WTC11 (cell line): Measurements from ENCODE around the gene IFITM5. TPM values are rescaled to one million over a fixed set of nuclear protein-coding genes. Genes with fewer than 3 reads are reported as not detected.
"Not testable (repeated sequence)": the region's sequence is repeated elsewhere in the genome, so short reads cannot be mapped to it uniquely, and the experiment has no call there.

Source experiments
- ATAC-seq: fragments of 200-7000 bp; cut with Tn5 transposase; 2 replicates; pipeline ENCODE4 v1.10.0; 2021; ENCODE audit warnings: mild to moderate bottlenecking, moderate library complexity
- CTCF ChIA-PET: fragments of 300-600 bp; sonication (Branson Sonifier 250); formaldehyde crosslinking; loops from one replicate; lab custom pipeline; 2021; ENCODE audit warnings: antibody characterized with exemption; lab: Charles Lee
- POLR2A ChIA-PET: fragments of 350-600 bp; sonication (Branson Sonifier 250); formaldehyde crosslinking; loops from one replicate; lab custom pipeline; 2021; ENCODE audit warnings: antibody characterized with exemption; lab: Charles Lee
- DNase-seq: peaks from one replicate; pipeline ENCODE4 v3.0.0; 2021; ENCODE audit warnings: low spot score
- H3K27ac Mint-ChIP-seq: 2 replicates; pipeline ENCODE4 v1.8.0; 2021; ENCODE audit warnings: mixed read lengths
- H3K27me3 Mint-ChIP-seq: 2 replicates; pipeline ENCODE4 v1.8.0; 2021; ENCODE audit warnings: low read depth, mild to moderate bottlenecking, moderate library complexity, mixed read lengths
- H3K36me3 Mint-ChIP-seq: 2 replicates; pipeline ENCODE4 v1.8.0; 2021; ENCODE audit warnings: mixed read lengths
- H3K4me1 Mint-ChIP-seq: 2 replicates; pipeline ENCODE4 v1.8.0; 2022; ENCODE audit warnings: mixed read lengths
- H3K4me3 Mint-ChIP-seq: 2 replicates; pipeline ENCODE4 v1.8.0; 2021; ENCODE audit warnings: mild to moderate bottlenecking, moderate library complexity, mixed read lengths
- H3K9me3 Mint-ChIP-seq: 2 replicates; pipeline ENCODE4 v1.8.0; 2021; ENCODE audit warnings: mixed read lengths
- ATF2 ChIP-seq: sonication (generic); formaldehyde crosslinking; IDR thresholded peaks from 2 replicates; pipeline ENCODE4 v1.8.1; 2022; ENCODE audit warnings: low read depth, missing genetic modification reagents, borderline replicate concordance
- ATF6 ChIP-seq: sonication (generic); formaldehyde crosslinking; IDR thresholded peaks from 2 replicates; pipeline ENCODE4 v1.8.1; 2023; ENCODE audit warnings: mild to moderate bottlenecking, missing genetic modification reagents
- E2F5 ChIP-seq: sonication (generic); formaldehyde crosslinking; IDR thresholded peaks from 2 replicates; pipeline ENCODE4 v1.8.1; 2022; ENCODE audit warnings: mild to moderate bottlenecking, moderate library complexity, missing genetic modification reagents
- EMX1 ChIP-seq: fragments of 250-450 bp; sonication (Bioruptor Pico); IDR thresholded peaks from 2 replicates; pipeline ENCODE4 v1.8.0; 2021; ENCODE audit warnings: mild to moderate bottlenecking
- FOXP4 ChIP-seq: sonication (generic); formaldehyde crosslinking; IDR thresholded peaks from 2 replicates; pipeline ENCODE4 v1.8.0; 2022; ENCODE audit warnings: mild to moderate bottlenecking, missing genetic modification reagents
- KAT7 ChIP-seq: sonication (generic); formaldehyde crosslinking; IDR thresholded peaks from 2 replicates; pipeline ENCODE4 v1.8.1; 2023; ENCODE audit warnings: missing genetic modification reagents, mild to moderate bottlenecking, borderline replicate concordance
- MAX ChIP-seq: sonication (generic); formaldehyde crosslinking; IDR thresholded peaks from 2 replicates; pipeline ENCODE4 v1.8.0; 2022; ENCODE audit warnings: mild to moderate bottlenecking, missing genetic modification reagents
- MYBL2 ChIP-seq: sonication (generic); formaldehyde crosslinking; IDR thresholded peaks from 2 replicates; pipeline ENCODE4 v1.8.1; 2023; ENCODE audit warnings: mild to moderate bottlenecking, moderate library complexity, missing genetic modification reagents
- SMAD3 ChIP-seq: sonication (generic); formaldehyde crosslinking; IDR thresholded peaks from 2 replicates; pipeline ENCODE4 v1.8.0; 2022; ENCODE audit warnings: missing genetic modification reagents, mild to moderate bottlenecking, borderline replicate concordance
- SP1 ChIP-seq: sonication (generic); formaldehyde crosslinking; conservative IDR thresholded peaks from 2 replicates; pipeline ENCODE4 v1.8.1; 2022; ENCODE audit warnings: missing genetic modification reagents
- ZBTB21 ChIP-seq: sonication (generic); formaldehyde crosslinking; IDR thresholded peaks from 2 replicates; pipeline ENCODE4 v1.8.1; 2023; ENCODE audit warnings: mild to moderate bottlenecking, missing genetic modification reagents, borderline replicate concordance
- ZNF232 ChIP-seq: sonication (generic); formaldehyde crosslinking; IDR thresholded peaks from 2 replicates; pipeline ENCODE4 v1.8.0; 2022; ENCODE audit warnings: mild to moderate bottlenecking, missing genetic modification reagents
- ZSCAN18 ChIP-seq: fragments of 250-450 bp; sonication (Bioruptor Pico); IDR thresholded peaks from 2 replicates; pipeline ENCODE4 v2.1.2; 2022; ENCODE audit warnings: mild to moderate bottlenecking, moderate library complexity
- total RNA-seq: library from RNA; stranded (reverse); gene quantifications from 3 replicates; pipeline ENCODE4 v1.2.3, GENCODE V29; 2021

The IFITM5 gene
- total RNA-seq, 1 experiment from 2014 or later, result not detected

- 0 out of 2 replicates have a peak, but pooled peaks have one; percentile 8 for TF ChIP-seq KAT7 (CRISPR knock-in tag)
- TF ChIP-seq, all 79 proteins: peak for 1; not testable (repeated sequence) for 78
- H3K4me3 Mint-ChIP-seq, result peak overlapping the region; percentile 97
- DNase-seq, ATAC-seq, POLR2A ChIA-PET, H3K27me3 Mint-ChIP-seq, H3K9me3 Mint-ChIP-seq: not testable (repeated sequence)
- peaks cover 11% of the 10 kb centered on the region for H3K36me3 Mint-ChIP-seq
- CTCF ChIA-PET, result interaction anchor here (1.4 kb wide), 1 partner anchor 9 kb away, joined by 8 read pairs; no protein-coding TSS in a partner anchor
- peak overlapping the region; percentile 98 for H3K27ac Mint-ChIP-seq
- peaks cover 46% of the 10 kb centered on the region for H3K4me1 Mint-ChIP-seq
Measured at GRCh38 chr11:314554-314875, 15.2 kb upstream of the IFITM5 start.

GRCh38 chr11:313787-314553 lies 14.6 kb upstream of the IFITM5 start, which contains the start of gene IFITM1:
IFITM1 (plus strand) TSS chr11:314040; CDS start chr11:314171, 131 bp downstream.
- H3K4me1 Mint-ChIP-seq, result peaks cover 49% of the 10 kb centered on the region
- no peaks in the 10 kb centered on the region for H3K27me3 Mint-ChIP-seq
- H3K9me3 Mint-ChIP-seq, result no peaks in the 10 kb centered on the region
- ChIA-PET POLR2A (no interaction called here), CTCF (no interaction called here)
- peak; percentile 29 for ATAC-seq
- TF ChIP-seq ZBTB21 (CRISPR knock-in tag) (no peak), ATF6 (CRISPR knock-in tag) (no peak), MYBL2 (CRISPR knock-in tag) (0 out of 2 replicates have a peak, but pooled peaks have one; percentile 44), MAX (CRISPR knock-in tag) (peak; percentile 33; the same call in 1 of the 2 replicates), ATF2 (CRISPR knock-in tag) (no peak), EMX1 (CRISPR knock-in tag) (no peak), FOXP4 (CRISPR knock-in tag) (0 out of 2 replicates have a peak, but pooled peaks have one; percentile 42), SMAD3 (CRISPR knock-in tag) (0 out of 2 replicates have a peak, but pooled peaks have one; percentile 49), SP1 (CRISPR knock-in tag) (no peak), KAT7 (CRISPR knock-in tag) (no peak), ZNF232 (CRISPR knock-in tag) (peak; percentile 42; the same call in 1 of the 2 replicates)
- peak within 1 kb of the TSS; percentile 98 for H3K27ac Mint-ChIP-seq
- H3K36me3 Mint-ChIP-seq, result peaks cover 11% of the 10 kb centered on the region
- no peak for DNase-seq
- H3K4me3 Mint-ChIP-seq, result peak within 1 kb of the TSS; percentile 97

- 0 out of 2 replicates have a peak, but pooled peaks have one; percentile 2 for TF ChIP-seq E2F5 (CRISPR knock-in tag)
- no peak for TF ChIP-seq ZSCAN18 (CRISPR knock-in tag)
- TF ChIP-seq, all 79 proteins: peak for 1
- CTCF ChIA-PET, result interaction anchor here (1.5 to 1.6 kb wide), 2 partner anchors 21 to 63 kb away, joined by 4 to 8 read pairs; no protein-coding TSS in a partner anchor
- POLR2A ChIA-PET, result interaction anchor here (1.4 kb wide), 1 partner anchor 27 kb away, joined by 3 read pairs; no protein-coding TSS in a partner anchor
- peak; percentile 4 for ATAC-seq
- Mint-ChIP-seq H3K4me1 (peaks cover 56% of the 10 kb centered on the region), H3K4me3 (peak overlapping the region; percentile 97), H3K36me3 (peaks cover 11% of the 10 kb centered on the region), H3K27me3 (no peaks in the 10 kb centered on the region), H3K27ac (peak overlapping the region; percentile 98), H3K9me3 (no peaks in the 10 kb centered on the region)
- no peak for DNase-seq
Measured at GRCh38 chr11:313304-313786, 14.0 kb upstream of the IFITM5 start.
